H1 (cell line): ENCODE results near the gene COLEC11. TPM values are rescaled to one million over a fixed set of nuclear protein-coding genes. Genes with fewer than 3 reads are reported as not detected.

Experiments
- CTCF ChIA-PET: fragments of 300-600 bp; sonication (Branson Sonifier 250); formaldehyde crosslinking; loops from one replicate; lab custom pipeline; 2021; ENCODE audit not compliant: partially characterized antibody; lab: Charles Lee
- POLR2A ChIA-PET: fragments of 300-600 bp; sonication (Branson Sonifier 250); formaldehyde crosslinking; loops from one replicate; lab custom pipeline; 2021; ENCODE audit warnings: inconsistent platforms; ENCODE audit not compliant: partially characterized antibody; lab: Charles Lee
- DNase-seq, 2 experiments: peaks; one replicate each; pipeline versions ENCODE4 v3.0.0 to v3.0.0-alpha.2; 2010 to 2022; ENCODE audit warnings: low spot score in 2 of 2, low read depth in 1 of 2, mixed read lengths in 1 of 2
- FAIRE-seq: peaks from 2 replicates; lab custom pipeline; 2011; peaks lifted over from hg19 to GRCh38; lab: Jason Lieb, UNC
- H2AFZ ChIP-seq: 2 replicates; pipeline ENCODE4 v1.8.1; 2012; ENCODE audit warnings: low read length, inconsistent platforms
- H2AK5ac ChIP-seq: 2 replicates; pipeline ENCODE4 v1.6.1; 2013; ENCODE audit warnings: low read depth, low read length
- H2BK120ac ChIP-seq: replicated peaks from 2 replicates; pipeline ENCODE3; 2013; ENCODE audit warnings: low read depth, low read length, inconsistent platforms
- H2BK12ac ChIP-seq: 2 replicates; pipeline ENCODE4 v1.6.1; 2013; ENCODE audit warnings: low read depth, low read length
- H2BK15ac ChIP-seq: 2 replicates; pipeline ENCODE4 v1.6.1; 2013; ENCODE audit warnings: low read length
- H2BK20ac ChIP-seq: 2 replicates; pipeline ENCODE4 v1.6.1; 2013; ENCODE audit warnings: low read length
- H2BK5ac ChIP-seq: 2 replicates; pipeline ENCODE4 v1.6.1; 2013; ENCODE audit warnings: low read depth, low read length
- H3K14ac ChIP-seq: 2 replicates; pipeline ENCODE4 v1.6.1; 2013; ENCODE audit warnings: inconsistent platforms; ENCODE audit not compliant: insufficient read length
- H3K18ac ChIP-seq: 2 replicates; pipeline ENCODE4 v1.6.1; 2013; ENCODE audit warnings: low read length; ENCODE audit errors: extremely low read depth
- H3K23ac ChIP-seq: 2 replicates; pipeline ENCODE4 v1.6.1; 2013; ENCODE audit warnings: inconsistent platforms; ENCODE audit not compliant: insufficient read length
- H3K23me2 ChIP-seq: 2 replicates; pipeline ENCODE4 v1.6.1; 2013; ENCODE audit warnings: low read depth, low read length
- H3K27ac ChIP-seq: 2 replicates; pipeline ENCODE4 v1.6.1; 2011; ENCODE audit warnings: low read depth, low read length, inconsistent platforms
- H3K27me3 ChIP-seq, 4 experiments: replicated peaks in 1 of 4; 1 replicate in 1 of 4; 2 replicates in 3 of 4; pipeline versions ENCODE4 v1.6.1 to v1.8.1; 2011 to 2013; ENCODE audit warnings: low read length in 3 of 4, mild to moderate bottlenecking in 3 of 4, inconsistent platforms in 2 of 4, mixed read lengths in 2 of 4, moderate library complexity in 1 of 4; ENCODE audit not compliant: control insufficient read depth in 3 of 4, insufficient read depth in 3 of 4; ENCODE audit errors: extremely low read depth in 1 of 4
- H3K36me3 ChIP-seq, 4 experiments: 2 replicates each; pipeline versions ENCODE4 v1.6.1 to v1.8.1; 2011 to 2013; ENCODE audit warnings: mild to moderate bottlenecking in 4 of 4, low read length in 3 of 4, moderate library complexity in 2 of 4, control low read depth in 1 of 4, inconsistent platforms in 1 of 4; ENCODE audit not compliant: insufficient read depth in 4 of 4, control insufficient read depth in 2 of 4
- H3K4ac ChIP-seq: replicated peaks from 2 replicates; pipeline ENCODE3; 2013; ENCODE audit warnings: low read length, low read depth, mixed read lengths, inconsistent platforms; ENCODE audit not compliant: insufficient read length
- H3K4me1 ChIP-seq, 4 experiments: replicated peaks in 1 of 4; 1 replicate in 1 of 4; 2 replicates in 3 of 4; pipeline versions ENCODE4 v1.6.1 to v1.8.1; 2011 to 2013; ENCODE audit warnings: low read length in 3 of 4, inconsistent platforms in 2 of 4, mixed read lengths in 1 of 4; ENCODE audit not compliant: insufficient read depth in 4 of 4, control insufficient read depth in 3 of 4
- H3K4me2 ChIP-seq, 2 experiments: 2 replicates each; pipeline versions ENCODE4 v1.6.1 to v1.8.1; 2011 to 2013; ENCODE audit warnings: low read depth in 2 of 2, low read length in 2 of 2, control low read depth in 1 of 2, inconsistent platforms in 1 of 2, mild to moderate bottlenecking in 1 of 2; ENCODE audit not compliant: insufficient read depth in 1 of 2
- H3K4me3 ChIP-seq, 4 experiments: fragments of 200-600, 300-600 bp in 1 of 4; sonication (generic), shearing (Covaris generic), sonication (Bioruptor Twin) in 1 of 4; 2 replicates each; pipeline versions ENCODE4 v1.5.1 to v1.8.1; 2011 to 2016; ENCODE audit warnings: low read length in 4 of 4, low read depth in 3 of 4, control low read depth in 2 of 4, inconsistent platforms in 2 of 4, mild to moderate bottlenecking in 2 of 4, mixed read lengths in 1 of 4, moderate library complexity in 1 of 4; ENCODE audit not compliant: insufficient read depth in 2 of 4; ENCODE audit errors: extremely low read depth in 1 of 4
- H3K56ac ChIP-seq: replicated peaks from 2 replicates; pipeline ENCODE3; 2013; ENCODE audit warnings: low read depth, mild to moderate bottlenecking, mixed read lengths, low read length, inconsistent platforms; ENCODE audit not compliant: insufficient read length
- H3K79me1 ChIP-seq: 2 replicates; pipeline ENCODE4 v1.6.1; 2013; ENCODE audit warnings: low read depth, low read length, control low read depth
- H3K79me2 ChIP-seq, 2 experiments: 2 replicates each; pipeline versions ENCODE4 v1.6.1 to v1.8.1; 2012 to 2013; ENCODE audit warnings: low read length in 2 of 2, mild to moderate bottlenecking in 2 of 2, inconsistent platforms in 1 of 2; ENCODE audit not compliant: insufficient read depth in 2 of 2, control insufficient read depth in 1 of 2
- H3K9ac ChIP-seq, 4 experiments: replicated peaks in 1 of 4; 1 replicate in 1 of 4; 2 replicates in 3 of 4; pipeline versions ENCODE4 v1.6.1 to v1.8.1; 2011 to 2013; ENCODE audit warnings: low read depth in 3 of 4, low read length in 3 of 4, control low read depth in 2 of 4, mild to moderate bottlenecking in 2 of 4, moderate library complexity in 2 of 4, inconsistent platforms in 1 of 4; ENCODE audit errors: extremely low read depth in 1 of 4
- H3K9me3 ChIP-seq, 2 experiments: 2 replicates each; pipeline versions ENCODE4 v1.6.1 to v1.8.1; 2012 to 2013; ENCODE audit warnings: mild to moderate bottlenecking in 2 of 2, moderate library complexity in 2 of 2, control low read depth in 1 of 2, inconsistent platforms in 1 of 2, low read depth in 1 of 2, low read length in 1 of 2, mixed read lengths in 1 of 2; ENCODE audit not compliant: insufficient read depth in 2 of 2
- H4K20me1 ChIP-seq, 2 experiments: replicated peaks in 1 of 2; 2 replicates each; pipeline versions ENCODE3 to v1.8.1; 2011 to 2013; ENCODE audit warnings: inconsistent platforms in 2 of 2, low read length in 2 of 2, mild to moderate bottlenecking in 1 of 2; ENCODE audit not compliant: insufficient read depth in 2 of 2, control insufficient read depth in 1 of 2
- H4K5ac ChIP-seq: 2 replicates; pipeline ENCODE4 v1.6.1; 2013; ENCODE audit warnings: low read length, low read depth, mixed read lengths, inconsistent platforms; ENCODE audit not compliant: insufficient read length
- H4K8ac ChIP-seq: 2 replicates; pipeline ENCODE4 v1.8.0; 2013; ENCODE audit warnings: mild to moderate bottlenecking, moderate library complexity, low read length, inconsistent platforms; ENCODE audit not compliant: insufficient read depth; ENCODE audit errors: extremely low read depth
- H4K91ac ChIP-seq: replicated peaks from 2 replicates; pipeline ENCODE3; 2013; ENCODE audit warnings: low read length, mixed read lengths, inconsistent platforms; ENCODE audit not compliant: insufficient read length
- ASH2L ChIP-seq: fragments of 200-600, 300-600 bp; sonication (generic); IDR thresholded peaks from one replicate; pipeline ENCODE4 v1.7.1; 2017; ENCODE audit warnings: low read length
- BRCA1 ChIP-seq: IDR thresholded peaks from 2 replicates; pipeline ENCODE4 v1.6.1; 2012; ENCODE audit warnings: low read depth, low read length, improper control_type of control experiment
- CREB1 ChIP-seq: IDR thresholded peaks from 2 replicates; pipeline ENCODE4 v1.6.1; 2012; ENCODE audit warnings: inconsistent platforms
- CTCF ChIP-seq, 3 experiments: IDR thresholded peaks; 1 replicate in 2 of 3; 2 replicates in 1 of 3; pipeline versions ENCODE4 v1.5.1 to v1.6.1; 2011; ENCODE audit warnings: low read length in 3 of 3, mild to moderate bottlenecking in 3 of 3, inconsistent platforms in 2 of 3, low read depth in 1 of 3, moderate library complexity in 1 of 3; ENCODE audit not compliant: insufficient read depth in 1 of 3; ENCODE audit errors: control extremely low read depth in 1 of 3
- GTF2F1 ChIP-seq: IDR thresholded peaks from 2 replicates; pipeline ENCODE4 v1.6.1; 2012; ENCODE audit warnings: low read depth, low read length, improper control_type of control experiment, borderline replicate concordance
- PHF8 ChIP-seq: fragments of 200-600 bp; sonication (generic); conservative IDR thresholded peaks from 2 replicates; pipeline ENCODE4 v1.7.1; 2012; ENCODE audit warnings: low read depth, mild to moderate bottlenecking, inconsistent platforms, low read length, moderate library complexity
- POU5F1 ChIP-seq: IDR thresholded peaks from 2 replicates; pipeline ENCODE4 v1.6.1; 2011; ENCODE audit warnings: low read depth, mild to moderate bottlenecking, low read length, moderate library complexity
- RBBP5 ChIP-seq: IDR thresholded peaks from 2 replicates; pipeline ENCODE4 v1.7.1; 2012; ENCODE audit warnings: low read depth, mild to moderate bottlenecking, inconsistent platforms, low read length, moderate library complexity, borderline replicate concordance
- RXRA ChIP-seq: IDR thresholded peaks from 2 replicates; pipeline ENCODE4 v1.6.1; 2011; ENCODE audit warnings: low read depth, mild to moderate bottlenecking, low read length, moderate library complexity; ENCODE audit not compliant: insufficient read depth
- SRF ChIP-seq: IDR thresholded peaks from 2 replicates; pipeline ENCODE4 v1.6.1; 2011; ENCODE audit warnings: mild to moderate bottlenecking, low read depth, low read length, moderate library complexity
- TAF1 ChIP-seq: IDR thresholded peaks from 2 replicates; pipeline ENCODE4 v1.6.1; 2011; ENCODE audit warnings: mild to moderate bottlenecking, low read depth, low read length
- WGBS, 2 experiments: shearing (Covaris generic) in 1 of 2; methylation state at CpG; one replicate each; pipeline versions ENCODE4 v1.1.6 to v1.1.7; 2013 to 2015; ENCODE audit warnings: low lambda C conversion rate in 2 of 2, mixed read lengths in 2 of 2, inconsistent platforms in 1 of 2, low coverage in 1 of 2, missing lambda C conversion rate in 1 of 2; ENCODE audit not compliant: insufficient replicate concordance in 2 of 2, insufficient coverage in 1 of 2, insufficient read length in 1 of 2; ENCODE audit errors: extremely low coverage in 1 of 2, missing lambda C conversion rate in 1 of 2; 5-methylcytosine and 5-hydroxymethylcytosine counted together
- polyA plus RNA-seq, 7 experiments: library from polyadenylated mRNA; depleted of rRNA in 3 of 7; stranded (reverse) in 5 of 7; unstranded in 2 of 7; fragments of >200 nt in 5 of 7; fragments of 200-250 nt in 2 of 7; gene quantifications; 1 replicate in 5 of 7; 2 replicates in 1 of 7; 4 replicates in 1 of 7; pipeline versions ENCODE4 v1.2.1 to v1.2.3, GENCODE V29; 2011 to 2013; ENCODE audit warnings: missing spikeins in 2 of 7, mixed read lengths in 2 of 7
- total RNA-seq: library from RNA; stranded (reverse); fragmentation: NEBNext Ultra II Directional; extraction: Animal tissue kit (Norgen Biotek cat#: 25700); gene quantifications from 2 replicates; pipeline ENCODE4 v1.2.1, GENCODE V29; 2021
- TF ChIP-seq, protein P1 (sequence below): IDR thresholded peaks from 2 replicates; pipeline ENCODE4 v1.6.1; 2011; ENCODE audit warnings: low read depth, mild to moderate bottlenecking, low read length; ENCODE audit not compliant: insufficient read depth

COLEC11 gene
- total and polyA plus RNA-seq, 2 of the 8 experiments (the other 6 are each of a cell fraction or from before 2014, with no cell fraction given), result 0.47 to 0.80 TPM

GRCh38 chr2:3664118-3664517 is 69.2 kb downstream of the COLEC11 start:
- no peak overlapping the region for H2AFZ ChIP-seq
- no peak overlapping the region for H2BK15ac ChIP-seq
- H3K23me2 ChIP-seq, result no peaks in the 10 kb centered on the region; the same call in 1 of the 2 replicates
- no peaks in the 10 kb centered on the region for H3K9me3 ChIP-seq
- no peak overlapping the region for H4K8ac ChIP-seq
- no peak overlapping the region for H3K4ac ChIP-seq
- H3K36me3 ChIP-seq, result no peaks in the 10 kb centered on the region
- no peak overlapping the region for H2BK12ac ChIP-seq
- no peak overlapping the region for H4K91ac ChIP-seq
- H2AK5ac ChIP-seq, result no peak overlapping the region
- no peak overlapping the region for H3K56ac ChIP-seq
- no peak overlapping the region for H3K9ac ChIP-seq
- POLR2A ChIA-PET, result interaction anchor here (0.7 kb wide), 1 partner anchor 106 kb away, joined by 3 read pairs; the partner anchor contains the start of gene RNASEH1
- H3K27ac ChIP-seq, result no peak overlapping the region
- no peak overlapping the region for H4K5ac ChIP-seq
- no peaks in the 10 kb centered on the region for H3K79me2 ChIP-seq
- no peaks in the 10 kb centered on the region for H4K20me1 ChIP-seq
- H3K27me3 ChIP-seq, result no peaks in the 10 kb centered on the region
- H2BK120ac ChIP-seq, result no peak overlapping the region
- H3K4me1 ChIP-seq, result peaks cover 2 to 6% (median 4%) of the 10 kb centered on the region in 4 experiments; a peak in 4 of 7 replicates
- H2BK20ac ChIP-seq, result no peak overlapping the region
- H3K4me3 ChIP-seq, result no peak overlapping the region
- no peak overlapping the region for H3K23ac ChIP-seq
- no peak for FAIRE-seq
- H3K18ac ChIP-seq, result no peak overlapping the region
- no peak for DNase-seq
- CTCF ChIA-PET, result interaction anchor here (0.7 kb wide), 1 partner anchor 23 kb away, joined by 3 read pairs; no protein-coding TSS in a partner anchor
- no peak overlapping the region for H3K14ac ChIP-seq
- H2BK5ac ChIP-seq, result no peak overlapping the region
- H3K79me1 ChIP-seq, result no peaks in the 10 kb centered on the region
- H3K4me2 ChIP-seq, result no peak overlapping the region
- 89% methylated on average over 3 of the region's 3 CpGs; no CpG with 5 or more reads in 1 of the 2 experiments for WGBS, 2 experiments
- TF ChIP-seq RXRA, result no peak
- TF ChIP-seq GTF2F1, result no peak
- no peak for TF ChIP-seq SRF
- no peak for TF ChIP-seq CREB1
- TF ChIP-seq POU5F1, result no peak
- no peak for TF ChIP-seq PHF8
- TF ChIP-seq RBBP5, result no peak
- no peak for TF ChIP-seq TAF1
- TF ChIP-seq BRCA1, result no peak
- no peak for TF ChIP-seq CTCF (IDR thresholded peaks at IDR 0.05; ENCODE audit: control extremely low read depth in 1 of 3, insufficient read depth in 1 of 3, low read depth in 1 of 3, low read length in 3 of 3)
- TF ChIP-seq ASH2L, result no peak
- TF ChIP-seq, protein P1, sequence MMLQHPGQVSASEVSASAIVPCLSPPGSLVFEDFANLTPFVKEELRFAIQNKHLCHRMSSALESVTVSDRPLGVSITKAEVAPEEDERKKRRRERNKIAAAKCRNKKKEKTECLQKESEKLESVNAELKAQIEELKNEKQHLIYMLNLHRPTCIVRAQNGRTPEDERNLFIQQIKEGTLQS, result no peak
